Mucosa of stomach (tissue), 1 donor: ENCODE results near the gene PSMA6.
"Not testable (repeated sequence)": the region's sequence is repeated elsewhere in the genome, so short reads cannot be mapped to it uniquely, and the experiment has no call there.

ENCODE experiments used
- H3K27me3 ChIP-seq: one replicate; pipeline ENCODE4 v1.7.0; 2013; ENCODE audit warnings: mild to moderate bottlenecking, low read length; ENCODE audit not compliant: control insufficient read depth, insufficient read depth
- H3K36me3 ChIP-seq: one replicate; pipeline ENCODE4 v1.7.0; 2013; ENCODE audit warnings: low read length; ENCODE audit not compliant: control insufficient read depth, insufficient read depth
- H3K4me1 ChIP-seq: one replicate; pipeline ENCODE4 v1.7.0; 2013; ENCODE audit warnings: mild to moderate bottlenecking, low read length; ENCODE audit not compliant: control insufficient read depth, insufficient read depth
- H3K4me3 ChIP-seq: one replicate; pipeline ENCODE4 v1.7.0; 2013; ENCODE audit warnings: low read length
- H3K9ac ChIP-seq: one replicate; pipeline ENCODE4 v1.7.0; 2013; ENCODE audit warnings: mild to moderate bottlenecking, low read length, moderate library complexity
- H3K9me3 ChIP-seq: one replicate; pipeline ENCODE4 v1.7.0; 2013; ENCODE audit warnings: mild to moderate bottlenecking, low read length, moderate library complexity; ENCODE audit not compliant: control insufficient read depth
- donor health status: Pancreatic carcinoma.

Gene PSMA6

DNA sequence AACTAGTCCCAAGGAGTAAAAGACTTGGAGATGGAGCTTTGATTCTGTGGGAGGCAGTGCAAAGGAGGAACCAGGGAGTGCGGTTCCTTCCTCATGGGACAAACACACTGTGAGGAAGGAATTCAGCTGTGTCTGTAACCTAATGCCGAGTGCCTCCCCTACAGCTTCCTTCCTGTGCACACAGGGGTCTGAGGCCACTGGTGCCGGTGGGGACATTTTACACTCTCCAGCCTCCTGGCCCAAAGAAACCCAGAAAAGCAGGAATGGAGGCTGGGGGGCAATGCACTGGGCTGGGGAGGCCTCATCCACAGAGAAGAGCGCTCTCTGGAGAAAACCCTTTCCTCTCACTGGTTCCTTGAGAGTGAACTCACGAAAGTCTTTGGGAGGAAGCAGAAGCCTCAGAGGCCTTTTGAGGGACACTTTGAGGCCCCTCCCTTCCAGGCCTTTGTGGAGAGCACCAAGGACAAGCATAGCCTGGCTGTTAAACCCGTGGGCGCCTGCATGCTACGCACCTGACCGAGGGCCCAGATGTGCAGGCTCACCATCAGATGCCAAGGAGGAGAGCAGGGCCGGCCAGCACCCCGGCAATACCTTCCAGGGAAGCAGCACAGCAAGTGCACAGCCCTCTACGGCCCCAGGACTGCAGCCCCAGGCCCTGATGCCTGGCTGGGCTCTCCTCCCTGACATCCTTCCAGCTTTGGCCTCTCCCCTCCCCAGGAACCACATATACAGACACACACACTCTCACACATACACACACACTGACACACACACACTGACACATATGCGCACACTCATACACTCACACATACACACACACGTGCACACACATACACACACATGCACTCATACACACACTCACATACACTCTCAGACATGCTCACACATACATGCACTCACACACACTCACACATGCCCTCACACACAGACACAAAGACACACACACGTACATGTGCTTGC is 60.4 kb downstream of the PSMA6 start:
- H3K27me3 ChIP-seq = no peaks in the 10 kb centered on the region
- H3K4me3 ChIP-seq = no peak overlapping the region
- H3K36me3 ChIP-seq = no peaks in the 10 kb centered on the region
- no peaks in the 10 kb centered on the region for H3K9me3 ChIP-seq
- H3K9ac ChIP-seq = no peak overlapping the region
- H3K4me1 ChIP-seq = peaks cover 29% of the 10 kb centered on the region

DNA sequence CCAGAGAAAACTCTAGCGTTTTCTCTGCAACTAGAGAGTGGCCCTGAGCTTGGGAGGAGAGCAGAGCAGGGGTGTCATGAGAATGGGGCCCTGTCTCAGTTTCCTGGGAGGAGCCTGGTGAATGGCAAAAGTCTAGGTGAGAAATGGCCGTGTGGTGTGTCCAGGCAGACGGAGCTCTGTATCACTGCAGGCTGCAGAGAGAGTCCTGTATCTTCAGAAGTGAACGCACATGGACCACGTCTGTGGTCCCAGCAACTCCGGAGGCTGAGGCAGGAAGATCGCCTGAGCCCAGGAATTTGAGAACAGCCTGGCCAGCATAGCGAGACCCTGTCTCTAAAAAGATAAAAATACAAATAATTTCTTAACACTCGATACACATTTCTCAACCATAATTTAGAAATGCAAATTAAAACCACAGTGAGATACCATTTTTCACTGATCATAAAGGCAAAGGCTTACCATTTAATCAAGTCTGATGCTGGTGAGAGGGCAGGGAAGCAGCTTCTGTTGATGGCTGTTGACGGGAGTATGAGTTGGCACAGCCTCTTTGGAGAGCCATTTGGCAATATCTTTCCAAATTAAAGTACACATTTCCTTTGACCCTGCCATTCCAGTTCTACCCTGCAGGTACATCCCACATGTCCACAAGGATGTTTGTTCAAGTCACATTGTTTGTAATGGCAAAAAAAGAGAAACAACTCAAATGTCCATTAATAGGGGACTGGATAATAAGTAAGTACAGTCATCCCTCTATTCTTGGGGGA is 61.4 kb downstream of the PSMA6 start:
- Histone ChIP-seq H3K9me3 (no peaks in the 10 kb centered on the region), H3K36me3 (no peaks in the 10 kb centered on the region), H3K27me3 (no peaks in the 10 kb centered on the region), H3K4me1 (peaks cover 23% of the 10 kb centered on the region), H3K4me3 (no peak overlapping the region), H3K9ac (no peak overlapping the region)

DNA sequence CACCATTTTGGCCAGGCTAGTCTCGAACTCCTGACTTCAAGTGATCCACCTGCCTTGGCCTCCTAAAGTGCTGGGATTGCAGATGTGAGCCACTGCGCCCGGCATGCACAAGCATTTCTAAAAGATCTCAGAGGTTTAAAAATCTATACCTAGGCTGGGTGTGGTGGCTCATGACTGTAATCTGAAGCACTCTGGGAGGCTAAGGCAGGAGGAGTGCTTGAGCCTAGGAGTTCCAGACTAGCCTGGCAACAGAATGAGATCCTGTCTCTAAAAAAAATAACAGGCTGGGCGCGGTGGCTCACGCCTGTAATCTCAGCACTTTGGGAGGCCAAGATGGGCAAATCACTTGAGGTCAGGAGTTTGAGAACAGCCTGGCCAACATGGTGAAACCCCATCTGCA is 63.1 kb downstream of the PSMA6 start:
- peaks cover 23% of the 10 kb centered on the region for H3K4me1 ChIP-seq
- not testable (repeated sequence) for H3K4me3 ChIP-seq

DNA sequence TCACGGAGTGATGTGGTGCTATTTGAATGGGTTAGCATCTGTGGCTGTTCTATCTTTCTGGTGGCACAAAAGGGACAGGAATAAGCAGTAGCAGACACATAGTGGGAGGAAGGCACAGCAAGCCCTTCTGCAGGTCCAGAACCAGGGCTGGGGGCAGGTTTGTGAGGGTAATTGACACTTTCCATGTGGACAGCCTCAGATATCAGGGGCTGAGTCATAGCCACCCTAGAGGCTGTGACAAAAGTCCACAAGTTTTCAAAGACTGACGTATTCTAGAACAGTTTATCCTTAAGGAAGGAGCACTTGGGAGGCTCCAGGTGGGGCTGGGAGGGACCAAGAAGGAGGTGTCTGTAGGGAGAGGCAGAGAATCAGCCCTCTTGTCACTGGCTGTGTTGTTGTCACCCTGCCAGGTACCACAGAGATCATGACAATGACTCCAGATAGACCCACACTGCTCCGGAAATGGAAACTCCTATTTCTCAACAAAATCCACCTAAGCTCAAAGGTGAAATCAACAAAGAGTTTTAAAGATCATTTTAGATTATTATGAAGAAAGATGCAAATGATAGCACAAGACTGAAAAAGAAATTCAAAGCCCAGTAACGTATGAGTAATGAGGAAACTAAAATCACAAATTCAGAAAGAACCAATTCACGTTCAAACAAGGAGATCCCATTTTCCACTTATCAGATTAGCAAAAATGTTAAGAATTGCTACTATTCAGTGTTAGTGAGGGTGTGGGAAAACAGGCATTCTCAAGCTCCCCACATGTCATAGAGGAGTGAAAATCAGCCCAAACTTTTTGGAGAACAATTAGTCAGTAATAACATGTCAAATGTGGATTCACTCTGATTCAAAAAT is 64.0 kb downstream of the PSMA6 start:
- no peak overlapping the region for H3K4me3 ChIP-seq
- peaks cover 23% of the 10 kb centered on the region for H3K4me1 ChIP-seq
- H3K27me3 ChIP-seq = no peaks in the 10 kb centered on the region
- H3K36me3 ChIP-seq = no peaks in the 10 kb centered on the region
- H3K9ac ChIP-seq = no peak overlapping the region
- H3K9me3 ChIP-seq = no peaks in the 10 kb centered on the region

More for the DNA sequence above, 63.1 kb downstream of the PSMA6 start:
- H3K36me3 ChIP-seq, H3K9ac ChIP-seq, H3K27me3 ChIP-seq, H3K9me3 ChIP-seq: not testable (repeated sequence)

- H3K27me3 ChIP-seq, H3K9me3 ChIP-seq, H3K36me3 ChIP-seq, H3K9ac ChIP-seq, H3K4me3 ChIP-seq: not testable (repeated sequence)
- H3K4me1 ChIP-seq = peaks cover 15% of the 10 kb centered on the region
Measured at GRCh38 chr14:35359655-35360054, 67.5 kb downstream of the PSMA6 start.

DNA sequence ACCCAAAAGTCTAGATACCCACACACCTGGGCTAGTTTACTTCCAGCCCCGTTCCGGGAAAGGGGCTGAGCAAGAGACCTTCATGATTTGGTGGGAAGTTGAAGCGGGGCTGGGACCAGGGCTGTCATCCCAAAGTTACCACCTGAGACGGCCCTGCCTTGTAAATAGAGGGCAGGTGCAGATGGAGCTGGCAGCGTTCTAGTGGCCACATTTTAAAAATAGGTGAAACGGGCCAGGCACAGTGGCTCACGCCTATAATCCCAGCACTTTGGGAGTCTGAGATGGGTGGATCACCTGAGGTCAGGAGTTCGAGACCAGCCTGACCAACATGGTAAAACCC is 68.9 kb downstream of the PSMA6 start:
- H3K4me3 ChIP-seq = no peak overlapping the region

DNA sequence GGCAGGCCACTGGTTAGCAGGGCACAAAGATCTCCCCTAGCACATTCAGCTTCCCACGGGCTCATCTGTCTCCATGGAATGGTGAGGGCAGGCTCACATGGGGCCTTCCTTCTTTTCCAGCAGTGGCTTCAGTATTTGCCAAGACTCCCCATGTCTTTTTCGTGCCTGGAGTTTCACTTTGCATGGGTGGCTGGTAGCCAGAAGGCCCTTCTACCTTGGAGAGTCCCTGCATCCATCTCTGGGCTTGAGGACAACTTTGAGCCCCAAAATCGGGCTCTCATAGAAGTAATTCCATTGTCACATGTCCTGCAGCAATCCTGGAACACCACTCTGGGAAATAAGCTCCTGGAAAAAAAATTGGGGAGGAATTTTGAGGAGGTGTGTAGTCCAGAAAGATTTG is 70.3 kb downstream of the PSMA6 start:
- Histone ChIP-seq H3K9ac (no peak overlapping the region), H3K27me3 (no peaks in the 10 kb centered on the region), H3K36me3 (no peaks in the 10 kb centered on the region), H3K4me1 (peaks cover 19% of the 10 kb centered on the region), H3K9me3 (no peaks in the 10 kb centered on the region), H3K4me3 (no peak overlapping the region)

More for the DNA sequence above, 68.9 kb downstream of the PSMA6 start:
- no peaks in the 10 kb centered on the region for H3K9me3 ChIP-seq
- H3K36me3 ChIP-seq = no peaks in the 10 kb centered on the region
- no peaks in the 10 kb centered on the region for H3K27me3 ChIP-seq
- no peak overlapping the region for H3K9ac ChIP-seq
- H3K4me1 ChIP-seq = peaks cover 18% of the 10 kb centered on the region

DNA sequence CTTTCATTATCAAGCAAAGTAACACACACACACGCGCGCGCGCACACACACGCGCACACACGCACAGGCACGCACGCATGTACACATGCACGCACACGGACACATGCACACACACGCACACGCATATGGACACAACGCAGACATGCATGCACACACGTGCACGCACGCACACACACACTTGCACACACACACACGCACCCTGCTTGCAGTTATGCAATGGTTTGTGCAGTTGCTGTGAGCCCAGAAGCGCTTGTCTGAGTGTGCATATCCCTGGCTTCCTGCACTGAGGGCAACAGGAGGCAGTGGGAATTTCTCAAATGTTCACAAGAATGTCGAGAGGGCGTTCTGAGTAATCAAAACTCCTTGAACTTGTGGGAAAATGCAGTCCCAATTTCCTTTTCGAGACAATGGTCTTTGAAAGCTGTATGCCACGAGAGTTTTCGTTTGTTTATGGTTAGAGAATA is 70.8 kb downstream of the PSMA6 start:
- Histone ChIP-seq H3K36me3 (no peaks in the 10 kb centered on the region), H3K9me3 (no peaks in the 10 kb centered on the region), H3K4me1 (peaks cover 19% of the 10 kb centered on the region), H3K9ac (no peak overlapping the region), H3K4me3 (no peak overlapping the region), H3K27me3 (no peaks in the 10 kb centered on the region)

DNA sequence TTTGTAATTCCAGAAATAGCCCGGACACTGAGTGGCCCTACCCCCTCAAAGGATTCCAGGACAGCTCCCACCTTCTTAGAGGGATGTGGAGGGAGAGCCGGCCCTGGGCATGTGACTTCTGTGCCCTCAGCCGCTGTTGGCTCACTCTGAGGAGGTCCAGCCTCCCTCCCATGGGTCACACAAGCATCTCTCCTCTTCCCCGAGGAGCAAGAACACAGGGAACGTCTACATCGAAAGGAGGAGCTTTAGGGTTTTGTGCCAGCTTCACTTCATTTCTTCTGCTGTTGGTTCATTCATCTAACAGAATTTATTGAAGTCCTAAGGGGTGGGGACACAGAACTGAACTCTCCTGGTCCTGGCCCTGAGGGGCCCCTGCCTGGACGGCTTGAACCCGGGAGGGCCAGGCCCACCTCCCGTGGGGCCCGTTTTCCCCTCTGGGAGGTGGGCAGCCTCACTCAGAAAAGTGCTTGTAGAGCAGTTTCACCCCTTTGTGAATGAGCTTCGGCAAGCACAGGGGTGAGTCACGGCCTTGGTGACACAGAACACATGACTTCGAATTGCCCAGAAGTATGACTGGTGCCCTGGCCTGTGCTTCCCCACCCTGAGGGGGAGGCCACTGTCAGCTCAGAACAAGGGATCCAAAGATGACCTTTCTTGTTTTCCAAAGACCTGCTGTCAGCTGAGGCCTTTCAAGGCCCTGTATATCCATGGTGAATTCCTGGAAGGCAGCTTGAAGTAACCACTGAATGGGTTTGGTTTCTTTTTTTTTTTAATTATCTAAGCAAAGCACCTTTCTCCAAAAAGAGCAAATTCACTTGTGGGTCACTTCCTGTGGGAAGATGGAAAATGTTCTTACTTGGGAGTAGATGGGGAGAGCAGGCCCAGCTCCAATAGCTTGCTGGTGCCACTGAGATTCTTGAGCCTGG is 73.2 kb downstream of the PSMA6 start:
- no peaks in the 10 kb centered on the region for H3K9me3 ChIP-seq
- no peaks in the 10 kb centered on the region for H3K36me3 ChIP-seq
- H3K4me3 ChIP-seq = no peak overlapping the region
- peaks cover 19% of the 10 kb centered on the region for H3K4me1 ChIP-seq
- no peaks in the 10 kb centered on the region for H3K27me3 ChIP-seq
- peak overlapping the region; percentile 5 for H3K9ac ChIP-seq

DNA sequence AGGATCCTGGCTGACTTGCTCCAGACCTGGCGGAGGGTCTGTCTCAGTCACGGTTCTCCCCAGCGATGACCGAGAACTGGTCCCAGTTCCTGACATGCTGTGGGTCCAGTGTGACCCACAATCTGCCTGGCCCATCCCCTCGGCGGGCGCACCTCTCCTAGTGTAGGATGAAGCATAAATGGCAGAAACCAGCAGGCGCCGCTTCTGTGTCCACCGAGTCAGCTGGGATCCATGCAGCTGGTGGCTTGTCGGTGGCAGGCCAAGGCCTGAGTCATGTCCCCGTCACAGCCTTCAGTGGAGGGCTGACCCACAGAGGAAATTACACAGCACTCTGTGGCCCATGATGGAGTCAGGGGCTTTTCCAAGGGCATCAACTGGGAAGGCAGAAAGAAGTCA is 73.9 kb downstream of the PSMA6 start:
- Histone ChIP-seq H3K27me3 (no peaks in the 10 kb centered on the region), H3K4me1 (peaks cover 19% of the 10 kb centered on the region), H3K9me3 (no peaks in the 10 kb centered on the region), H3K4me3 (no peak overlapping the region), H3K36me3 (no peaks in the 10 kb centered on the region), H3K9ac (no peak overlapping the region)

DNA sequence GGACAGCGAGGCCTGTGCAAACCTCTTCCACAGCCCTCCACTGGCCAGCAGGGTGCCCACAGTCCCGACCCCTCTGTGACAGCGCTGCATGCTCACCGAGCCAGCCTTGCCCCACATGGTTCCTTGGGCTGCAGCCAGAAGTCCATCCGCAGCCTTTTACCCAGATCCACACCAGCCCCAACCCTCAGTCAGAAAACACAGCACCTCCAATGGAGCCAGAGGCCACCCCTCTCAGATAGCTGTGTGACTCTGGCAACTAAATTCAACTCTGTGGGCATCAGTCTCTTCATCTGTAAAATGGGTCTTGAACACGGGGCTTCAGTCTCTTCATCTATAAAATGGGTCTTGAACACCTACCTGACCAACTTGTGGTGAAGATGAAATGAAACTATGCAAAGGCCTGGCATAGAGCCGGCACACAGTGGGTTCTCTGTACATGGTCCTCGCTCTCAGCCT is 74.4 kb downstream of the PSMA6 start:
- Histone ChIP-seq H3K36me3 (no peaks in the 10 kb centered on the region), H3K9ac (no peak overlapping the region), H3K4me3 (no peak overlapping the region), H3K4me1 (peaks cover 19% of the 10 kb centered on the region), H3K27me3 (no peaks in the 10 kb centered on the region), H3K9me3 (no peaks in the 10 kb centered on the region)
